Measurements from ENCODE around the gene DDX4.

DNA sequence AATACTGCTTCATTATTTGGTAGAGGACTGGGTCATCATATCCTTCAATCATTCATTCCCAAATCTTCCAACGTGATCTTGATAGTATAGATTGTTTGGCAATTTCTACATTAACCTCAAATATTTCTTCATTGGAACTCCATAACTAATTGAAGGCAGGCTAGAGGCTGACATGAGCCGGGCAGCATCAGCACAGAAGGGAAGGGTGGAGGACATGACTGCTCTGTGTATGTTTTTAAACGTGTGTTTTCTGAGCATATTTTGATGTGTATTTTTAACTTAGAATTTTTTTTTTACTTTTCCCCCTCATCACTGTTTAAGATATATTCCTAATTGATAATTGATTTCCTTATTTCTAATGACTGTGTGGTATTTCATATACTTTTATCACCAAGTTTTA, 12.6 kb downstream of the DDX4 start:
- no peak for TF ChIP-seq POU6F1 (CRISPR knock-in tag; IDR thresholded peaks at IDR 0.05; ENCODE audit: borderline replicate concordance, low read depth)
- TF ChIP-seq ISL1 (CRISPR knock-in tag; IDR thresholded peaks at IDR 0.05), result no peak
- TF ChIP-seq ARNTL (CRISPR knock-in tag; IDR thresholded peaks at IDR 0.05; ENCODE audit: borderline replicate concordance, low read depth), result no peak
- TF ChIP-seq TCF4 (CRISPR knock-in tag; IDR thresholded peaks at IDR 0.05; ENCODE audit: borderline replicate concordance), result no peak
- no peak for TF ChIP-seq TSHZ2 (CRISPR knock-in tag; IDR thresholded peaks at IDR 0.05)
- TF ChIP-seq ZFP30 (CRISPR knock-in tag; IDR thresholded peaks at IDR 0.05), result no peak
- TF ChIP-seq ZNF70 (CRISPR knock-in tag; IDR thresholded peaks at IDR 0.05), result no peak
- TF ChIP-seq, protein P1, sequence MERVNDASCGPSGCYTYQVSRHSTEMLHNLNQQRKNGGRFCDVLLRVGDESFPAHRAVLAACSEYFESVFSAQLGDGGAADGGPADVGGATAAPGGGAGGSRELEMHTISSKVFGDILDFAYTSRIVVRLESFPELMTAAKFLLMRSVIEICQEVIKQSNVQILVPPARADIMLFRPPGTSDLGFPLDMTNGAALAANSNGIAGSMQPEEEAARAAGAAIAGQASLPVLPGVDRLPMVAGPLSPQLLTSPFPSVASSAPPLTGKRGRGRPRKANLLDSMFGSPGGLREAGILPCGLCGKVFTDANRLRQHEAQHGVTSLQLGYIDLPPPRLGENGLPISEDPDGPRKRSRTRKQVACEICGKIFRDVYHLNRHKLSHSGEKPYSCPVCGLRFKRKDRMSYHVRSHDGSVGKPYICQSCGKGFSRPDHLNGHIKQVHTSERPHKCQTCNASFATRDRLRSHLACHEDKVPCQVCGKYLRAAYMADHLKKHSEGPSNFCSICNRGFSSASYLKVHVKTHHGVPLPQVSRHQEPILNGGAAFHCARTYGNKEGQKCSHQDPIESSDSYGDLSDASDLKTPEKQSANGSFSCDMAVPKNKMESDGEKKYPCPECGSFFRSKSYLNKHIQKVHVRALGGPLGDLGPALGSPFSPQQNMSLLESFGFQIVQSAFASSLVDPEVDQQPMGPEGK (CRISPR knock-in tag; IDR thresholded peaks at IDR 0.05; ENCODE audit: borderline replicate concordance), result no peak
- TF ChIP-seq CREB5 (CRISPR knock-in tag; IDR thresholded peaks at IDR 0.05; ENCODE audit: low read depth), result no peak
